GM13976 (cell line): Measurements from ENCODE around the gene SAMD5.

ENCODE experiments used
- DNase-seq: peaks from one replicate; pipeline ENCODE4 v3.0.0; 2012; ENCODE audit warnings: low spot score
- in situ Hi-C: fragments of 300-500 bp; cut with MboI; formaldehyde crosslinking; loops from one replicate; pipeline ENCODE4 v1.12.0; 2022; ENCODE audit warnings: low sequenced_read_pairs, mixed read lengths, inconsistent platforms; ENCODE audit not compliant: unreplicated experiment
- TF ChIP-seq, protein P1 (sequence below): IDR thresholded peaks from 2 replicates; pipeline ENCODE4 v1.5.1; 2012; ENCODE audit warnings: borderline replicate concordance, mild to moderate bottlenecking; ENCODE audit not compliant: insufficient read depth; ENCODE audit errors: extremely low read depth, missing control alignments, control extremely low read depth

SAMD5 gene

DNA sequence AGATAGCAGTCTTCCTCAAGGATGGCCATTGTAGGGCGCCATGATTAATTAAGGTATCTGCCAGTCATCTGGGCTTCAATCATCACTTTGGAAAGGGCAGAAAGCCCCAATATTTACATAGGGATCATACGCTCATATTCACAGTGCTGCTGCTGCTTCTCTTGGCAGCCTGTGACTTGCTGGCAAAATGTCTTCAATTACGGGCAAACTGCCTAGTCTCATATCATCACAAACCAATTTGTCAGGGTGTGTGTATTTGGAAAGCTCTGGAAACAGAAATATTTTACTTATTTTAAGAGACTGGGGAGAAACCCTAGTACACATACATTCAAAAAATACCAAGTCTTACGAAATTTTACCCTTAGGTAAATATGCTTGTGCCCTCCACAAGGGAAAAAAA, 77.6 kb downstream of the SAMD5 start:
- TF ChIP-seq, protein P1, sequence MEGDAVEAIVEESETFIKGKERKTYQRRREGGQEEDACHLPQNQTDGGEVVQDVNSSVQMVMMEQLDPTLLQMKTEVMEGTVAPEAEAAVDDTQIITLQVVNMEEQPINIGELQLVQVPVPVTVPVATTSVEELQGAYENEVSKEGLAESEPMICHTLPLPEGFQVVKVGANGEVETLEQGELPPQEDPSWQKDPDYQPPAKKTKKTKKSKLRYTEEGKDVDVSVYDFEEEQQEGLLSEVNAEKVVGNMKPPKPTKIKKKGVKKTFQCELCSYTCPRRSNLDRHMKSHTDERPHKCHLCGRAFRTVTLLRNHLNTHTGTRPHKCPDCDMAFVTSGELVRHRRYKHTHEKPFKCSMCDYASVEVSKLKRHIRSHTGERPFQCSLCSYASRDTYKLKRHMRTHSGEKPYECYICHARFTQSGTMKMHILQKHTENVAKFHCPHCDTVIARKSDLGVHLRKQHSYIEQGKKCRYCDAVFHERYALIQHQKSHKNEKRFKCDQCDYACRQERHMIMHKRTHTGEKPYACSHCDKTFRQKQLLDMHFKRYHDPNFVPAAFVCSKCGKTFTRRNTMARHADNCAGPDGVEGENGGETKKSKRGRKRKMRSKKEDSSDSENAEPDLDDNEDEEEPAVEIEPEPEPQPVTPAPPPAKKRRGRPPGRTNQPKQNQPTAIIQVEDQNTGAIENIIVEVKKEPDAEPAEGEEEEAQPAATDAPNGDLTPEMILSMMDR: no peak
- no peak for DNase-seq
- in situ Hi-C loops: no loop called here

DNA sequence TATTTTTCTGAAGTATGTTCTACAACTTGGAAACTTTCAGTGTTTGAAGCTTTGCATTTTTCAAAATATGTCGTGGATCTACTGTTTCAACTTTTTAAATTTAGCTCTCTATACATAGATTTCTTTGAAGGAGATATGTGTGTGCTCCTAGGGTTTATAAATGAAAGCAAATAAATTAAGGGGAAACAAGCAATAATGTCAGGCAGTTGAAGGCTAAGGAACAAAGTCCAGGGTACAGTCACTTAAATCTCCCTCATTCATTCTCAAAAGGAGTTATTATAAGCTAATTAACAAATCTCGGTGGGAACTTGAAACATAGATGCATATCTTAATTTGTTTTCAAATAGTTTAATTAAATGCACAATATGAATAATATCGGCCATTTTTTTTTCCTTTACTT, 79.4 kb downstream of the SAMD5 start:
- in situ Hi-C loops: no loop called here
- DNase-seq: no peak
- TF ChIP-seq, protein P1: no peak

DNA sequence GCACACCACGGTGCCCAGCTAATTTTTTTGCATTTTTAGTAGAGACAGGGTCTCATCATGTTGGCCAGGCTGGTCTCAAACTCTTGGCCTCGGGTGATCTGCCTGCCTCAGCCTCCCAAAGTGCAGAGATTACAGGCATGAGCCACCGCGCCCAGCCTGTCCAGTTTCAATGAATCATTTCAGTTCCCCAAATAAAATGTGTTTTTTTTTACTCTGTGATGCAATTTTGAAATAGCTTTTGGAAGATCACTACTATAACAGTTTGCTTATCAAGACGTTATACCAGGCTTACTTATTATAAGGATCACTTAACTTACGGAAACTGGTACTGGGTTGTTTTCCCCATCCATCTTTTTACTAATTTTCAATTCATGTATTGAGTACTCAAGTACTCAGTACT, 80.0 kb downstream of the SAMD5 start:
- no peak for DNase-seq
- in situ Hi-C loops: no loop called here
- TF ChIP-seq, protein P1: no peak

DNA sequence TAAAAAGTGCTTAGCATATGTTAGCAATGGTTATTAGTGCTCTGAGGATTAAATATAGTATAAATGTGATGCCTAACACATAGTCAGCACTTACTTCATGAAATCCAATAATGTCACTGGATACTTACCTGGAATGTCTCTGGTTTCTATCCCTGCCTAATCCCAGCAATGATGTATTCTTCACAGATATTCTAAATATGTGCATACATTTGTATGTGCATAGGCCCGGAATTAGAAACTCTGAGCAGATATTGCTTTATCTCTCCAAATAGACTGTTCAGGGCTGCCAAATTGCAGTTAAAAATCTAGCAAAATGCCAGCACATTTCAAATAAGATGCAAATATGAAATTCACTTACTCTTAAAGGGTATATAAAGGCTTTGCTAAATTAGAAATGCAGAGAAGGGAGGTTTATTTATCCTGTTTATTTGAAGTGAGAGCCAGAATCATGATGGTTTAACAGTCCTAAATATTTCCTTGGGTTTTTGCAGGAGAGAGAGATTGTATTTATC, 81.3 kb downstream of the SAMD5 start:
- DNase-seq: no peak
- in situ Hi-C loops: no loop called here
- TF ChIP-seq, protein P1: no peak

DNA sequence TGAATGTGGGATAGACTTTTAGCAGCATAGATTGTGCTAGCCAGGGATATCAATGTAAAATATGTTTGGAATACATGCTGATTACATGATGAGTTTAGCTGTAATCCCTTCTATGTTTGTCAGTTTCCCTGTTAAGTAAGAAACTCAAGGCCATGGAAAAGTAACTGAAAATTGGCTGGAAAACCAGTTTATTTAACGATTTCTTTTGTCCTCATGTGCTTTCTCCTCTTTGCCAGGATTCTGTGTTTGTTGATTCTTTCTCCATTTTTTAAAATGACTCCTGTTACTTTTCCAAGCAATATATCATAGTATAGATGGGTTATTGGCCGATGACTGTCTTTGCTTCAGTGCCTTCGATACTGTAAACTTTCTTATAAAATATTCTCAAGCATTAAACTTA, 87.5 kb downstream of the SAMD5 start:
- no peak for DNase-seq
- TF ChIP-seq, protein P1: no peak
- in situ Hi-C loops: no loop called here

DNA sequence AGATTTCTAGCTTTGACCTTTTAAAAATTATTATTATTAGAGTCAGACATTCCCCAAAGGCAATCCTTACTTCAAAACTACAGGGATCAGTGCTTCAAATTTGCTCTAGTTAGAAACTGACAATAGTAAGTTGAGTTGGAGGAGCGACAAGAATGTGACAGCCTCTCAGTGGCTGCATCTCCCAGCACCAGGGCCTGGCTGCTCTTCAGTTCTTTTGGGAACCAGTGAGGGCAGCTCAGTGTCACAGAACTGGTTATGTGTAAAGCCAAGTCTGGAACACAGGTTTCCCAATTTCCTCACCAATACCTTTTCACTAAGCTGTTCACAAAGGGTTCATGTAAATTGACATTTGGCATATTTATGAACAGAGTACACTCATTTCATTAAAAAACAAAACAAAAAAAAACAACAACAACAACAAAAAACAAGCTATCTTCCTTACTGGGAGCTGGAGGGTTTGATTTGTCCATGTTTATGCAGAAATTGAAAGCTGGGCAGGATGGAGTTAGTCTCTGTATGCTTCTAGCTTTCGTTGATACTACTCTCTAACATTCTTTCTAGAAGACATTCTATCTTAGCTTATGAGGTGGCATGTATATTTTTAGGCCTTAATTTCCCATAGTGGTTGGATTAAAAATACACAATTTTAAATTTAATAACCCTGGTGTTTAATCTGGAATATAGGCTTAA, 95.0 kb downstream of the SAMD5 start:
- in situ Hi-C loops: no loop called here
- DNase-seq: no peak
- TF ChIP-seq, protein P1: no peak

DNA sequence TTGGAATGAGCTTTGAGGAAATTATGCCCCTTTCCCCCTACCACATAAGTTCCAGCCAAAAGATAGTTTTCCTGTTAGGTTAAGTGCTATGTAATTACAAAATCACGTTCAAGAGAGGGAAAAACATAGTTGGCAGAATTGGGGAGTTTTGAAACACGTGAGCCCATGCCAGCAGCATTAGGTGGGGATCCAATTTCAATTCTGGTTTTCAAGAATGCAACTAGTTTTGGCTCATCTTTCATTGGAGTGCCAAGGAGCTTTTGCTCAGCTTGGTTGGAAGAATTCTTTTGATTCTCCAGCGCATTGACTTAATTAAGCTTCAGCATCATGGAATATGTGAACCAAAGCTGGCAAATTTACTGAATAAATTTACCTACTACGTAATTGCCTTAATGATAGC, 95.9 kb downstream of the SAMD5 start:
- DNase-seq: no peak
- in situ Hi-C loops: no loop called here
- TF ChIP-seq, protein P1: no peak
